Posterior cingulate gyrus (tissue), 11 donors: ENCODE measurements around the gene CALD1.

Experiments
- DNase-seq, 10 donors: peaks; one replicate each; pipeline versions ENCODE4 v3.0.0 to v3.0.0-alpha.2; 2020 to 2021; ENCODE audit warnings: mixed read lengths in 3 of 10
- intact Hi-C: fragments of 100-400 bp; cut with DNase I; formaldehyde crosslinking; loops from one replicate; pipeline ENCODE4 v1.15.1; 2023

The CALD1 gene

GRCh38 chr7:134820295-134820694, 40.9 kb downstream of the CALD1 start:
- intact Hi-C loops = no loop called here
- DNase-seq = no peak

GRCh38 chr7:134820778-134821177, 41.3 kb downstream of the CALD1 start:
- no peak for DNase-seq
- intact Hi-C loops = no loop called here

- intact Hi-C loops = no loop called here
- DNase-seq = no peak
These were observed 44.0 kb downstream of the CALD1 start for GRCh38 chr7:134823400-134823799.

GRCh38 chr7:134825666-134826065, 46.2 kb downstream of the CALD1 start:
- intact Hi-C loops = no loop called here
- no peak for DNase-seq

- no peak for DNase-seq
- intact Hi-C loops = no loop called here
These were observed 46.7 kb downstream of the CALD1 start for GRCh38 chr7:134826105-134826504.

- DNase-seq = no peak
- intact Hi-C loops = no loop called here
These were observed 48.0 kb downstream of the CALD1 start for GRCh38 chr7:134827436-134827835.

GRCh38 chr7:134827889-134828288, 48.5 kb downstream of the CALD1 start:
- no peak for DNase-seq
- intact Hi-C loops = no loop called here

GRCh38 chr7:134828361-134828760, 48.9 kb downstream of the CALD1 start:
- intact Hi-C loops = no loop called here
- DNase-seq = no peak

- no peak for DNase-seq
- intact Hi-C loops = no loop called here
These were observed 50.0 kb downstream of the CALD1 start for GRCh38 chr7:134829380-134829986.

GRCh38 chr7:134831862-134832261, 52.4 kb downstream of the CALD1 start:
- intact Hi-C loops = no loop called here
- DNase-seq = peak in 3 of 10 donors; percentile 14 to 72 (median 16)

GRCh38 chr7:134832367-134832766, 52.9 kb downstream of the CALD1 start:
- DNase-seq = no peak
- intact Hi-C loops = no loop called here

GRCh38 chr7:134834689-134835462, 55.4 kb downstream of the CALD1 start:
- intact Hi-C loops = no loop called here
- no peak for DNase-seq

GRCh38 chr7:134835463-134835823, 56.0 kb downstream of the CALD1 start:
- intact Hi-C loops = no loop called here
- DNase-seq = no peak

GRCh38 chr7:134836447-134836846, 57.0 kb downstream of the CALD1 start:
- intact Hi-C loops = no loop called here
- DNase-seq = no peak

- intact Hi-C loops = no loop called here
- DNase-seq = no peak
These were observed 59.9 kb downstream of the CALD1 start for GRCh38 chr7:134839298-134839697.

GRCh38 chr7:134842062-134842461, 62.6 kb downstream of the CALD1 start:
- intact Hi-C loops = no loop called here
- no peak for DNase-seq

GRCh38 chr7:134842886-134843430, 63.5 kb downstream of the CALD1 start:
- DNase-seq = no peak
- intact Hi-C loops = no loop called here

- DNase-seq = no peak
- intact Hi-C loops = no loop called here
These were observed 64.8 kb downstream of the CALD1 start for GRCh38 chr7:134844200-134844599.

- intact Hi-C loops = no loop called here
- no peak for DNase-seq
These were observed 66.0 kb downstream of the CALD1 start for GRCh38 chr7:134845461-134845860.

GRCh38 chr7:134847851-134848588, 68.6 kb downstream of the CALD1 start:
- intact Hi-C loops = no loop called here
- DNase-seq = no peak

GRCh38 chr7:134850066-134850465, 70.6 kb downstream of the CALD1 start:
- intact Hi-C loops = no loop called here

More at GRCh38 chr7:134850066-134850465, 70.6 kb downstream of the CALD1 start:
- DNase-seq = no peak
